ENCODE measurements around the gene C1orf94. TPM values are rescaled to one million over a fixed set of nuclear protein-coding genes. Genes with fewer than 3 reads are reported as not detected.

Gene C1orf94
- total and polyA plus RNA-seq, 10 of the 15 experiments (the other 5 are each of a cell fraction or from before 2014, with no cell fraction given) = not detected

DNA sequence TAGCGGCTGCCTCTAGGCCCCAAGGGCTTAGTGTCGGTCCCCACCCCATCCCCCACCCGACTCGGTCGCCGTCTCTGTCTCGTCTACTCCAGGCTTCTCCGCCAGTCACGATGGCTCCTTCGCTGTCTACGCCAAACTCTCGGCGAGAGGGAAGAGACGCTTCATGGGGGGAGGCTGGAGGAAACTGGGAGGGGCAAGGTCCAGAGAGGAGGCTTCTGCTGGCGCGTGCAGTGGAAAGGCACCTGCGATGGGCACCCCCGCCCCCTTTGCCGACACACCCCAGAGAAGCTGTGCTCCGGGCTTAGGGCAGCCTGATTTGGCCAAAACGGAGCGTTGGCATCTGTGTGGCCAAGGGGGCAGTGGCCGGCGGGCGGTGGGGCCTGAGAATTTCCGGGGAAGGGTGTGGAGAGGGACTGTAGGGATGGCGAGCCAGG lies 10.5 kb upstream of the C1orf94 start (continued):
- no peak for TF ChIP-seq POLR2AphosphoS5 (IDR thresholded peaks at IDR 0.05; ENCODE audit: low read length)
- TF ChIP-seq, protein P1, sequence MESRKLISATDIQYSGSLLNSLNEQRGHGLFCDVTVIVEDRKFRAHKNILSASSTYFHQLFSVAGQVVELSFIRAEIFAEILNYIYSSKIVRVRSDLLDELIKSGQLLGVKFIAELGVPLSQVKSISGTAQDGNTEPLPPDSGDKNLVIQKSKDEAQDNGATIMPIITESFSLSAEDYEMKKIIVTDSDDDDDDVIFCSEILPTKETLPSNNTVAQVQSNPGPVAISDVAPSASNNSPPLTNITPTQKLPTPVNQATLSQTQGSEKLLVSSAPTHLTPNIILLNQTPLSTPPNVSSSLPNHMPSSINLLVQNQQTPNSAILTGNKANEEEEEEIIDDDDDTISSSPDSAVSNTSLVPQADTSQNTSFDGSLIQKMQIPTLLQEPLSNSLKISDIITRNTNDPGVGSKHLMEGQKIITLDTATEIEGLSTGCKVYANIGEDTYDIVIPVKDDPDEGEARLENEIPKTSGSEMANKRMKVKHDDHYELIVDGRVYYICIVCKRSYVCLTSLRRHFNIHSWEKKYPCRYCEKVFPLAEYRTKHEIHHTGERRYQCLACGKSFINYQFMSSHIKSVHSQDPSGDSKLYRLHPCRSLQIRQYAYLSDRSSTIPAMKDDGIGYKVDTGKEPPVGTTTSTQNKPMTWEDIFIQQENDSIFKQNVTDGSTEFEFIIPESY (IDR thresholded peaks at IDR 0.05) = no peak
- no peak for TF ChIP-seq CREB1 (IDR thresholded peaks at IDR 0.05; ENCODE audit: low read depth)
- TF ChIP-seq TBL1XR1 (IDR thresholded peaks at IDR 0.05; ENCODE audit: low read depth, low read length) = no peak

DNA sequence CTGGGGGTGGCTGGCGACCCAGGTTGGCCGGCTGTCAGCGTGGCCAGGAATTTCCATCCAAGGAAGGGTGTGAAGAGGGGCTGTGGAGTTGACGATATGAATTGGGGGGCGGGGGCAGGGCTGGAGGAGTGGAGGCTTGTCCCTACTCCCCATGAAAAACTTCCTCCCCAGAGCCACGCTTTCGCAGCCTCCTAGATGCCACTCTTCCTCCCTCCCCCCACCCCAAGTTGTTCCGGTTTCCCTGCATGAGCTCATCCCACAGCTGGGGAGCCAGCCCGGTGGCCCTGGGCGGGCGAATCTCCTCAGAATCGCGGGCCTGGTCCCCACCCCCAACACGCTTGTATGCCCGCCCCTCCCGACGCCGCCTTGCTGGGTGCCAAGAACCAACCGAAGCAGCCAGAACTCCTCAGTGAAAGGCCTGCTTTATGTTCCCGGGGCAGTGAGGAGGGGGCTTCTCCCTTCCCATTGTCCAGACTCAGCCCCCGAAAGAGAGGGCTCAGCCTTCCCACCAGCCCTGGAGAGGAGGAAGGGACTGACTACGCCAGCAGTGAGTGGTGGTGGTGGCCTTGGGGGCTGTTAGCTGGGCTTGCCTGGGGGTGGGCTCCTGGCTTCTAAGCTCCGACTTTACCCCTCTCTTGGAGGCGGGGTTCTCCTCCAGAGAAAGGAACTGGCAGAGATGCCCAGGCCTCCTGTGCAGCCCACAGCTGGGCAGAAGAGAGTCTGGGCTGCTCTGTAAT lies 9.9 kb upstream of the C1orf94 start:
- ATAC-seq (no peak), DNase-seq (ENCODE audit: low read depth, low spot score) (no peak), FAIRE-seq (no peak)
- H3K4me2 ChIP-seq (ENCODE audit: control insufficient read depth, insufficient read depth) = no peak overlapping the region
- RAD21 ChIA-PET (ENCODE audit: unreplicated experiment) = no interaction called here
- no peaks in the 10 kb centered on the region for H3K4me1 ChIP-seq (ENCODE audit: control insufficient read depth, insufficient read depth, low read length)
- no peak overlapping the region for H3K27ac ChIP-seq (ENCODE audit: control insufficient read depth, insufficient read depth)
- intact Hi-C loops (cut with micrococcal nuclease; ENCODE audit: unreplicated experiment) (no loop called here), in situ Hi-C loops (cut with MboI) (loop anchor here (10.0 kb wide), 1 partner anchor 532 kb away; no protein-coding TSS in a partner anchor)
- H3K4me3 ChIP-seq = no peak overlapping the region
- no peaks in the 10 kb centered on the region for H3K79me2 ChIP-seq (ENCODE audit: control insufficient read depth, insufficient read depth, low read length)
- SMC1A ChIA-PET (ENCODE audit: uncharacterized antibody, unreplicated experiment) = no interaction called here
- CTCF ChIA-PET = no interaction called here
- BruUV-seq (replicated peaks) = no TSS peak
- POLR2A ChIA-PET = no interaction called here
- H3K27me3 ChIP-seq (replicated peaks in 1 of 2; ENCODE audit: control insufficient read depth in 2 of 2, insufficient read depth in 2 of 2, low read length in 1 of 2) = peaks cover 4 to 21% of the 10 kb centered on the region in 2 experiments
- no peaks in the 10 kb centered on the region for H3K36me3 ChIP-seq (ENCODE audit: control insufficient read depth in 2 of 2, insufficient read depth in 2 of 2, low read length in 1 of 2)
- H2AFZ ChIP-seq (ENCODE audit: control insufficient read depth, low read depth, low read length) = no peak overlapping the region
- WGBS (ENCODE audit: insufficient coverage, insufficient replicate concordance, low lambda C conversion rate, missing lambda C conversion rate) = 7% methylated on average over 11 of the region's 24 CpGs
- no peak overlapping the region for H3K9ac ChIP-seq (ENCODE audit: control insufficient read depth, insufficient read depth, low read length)
- no peaks in the 10 kb centered on the region for H3K9me3 ChIP-seq (replicated peaks; ENCODE audit: control insufficient read depth, insufficient read depth, low read length)
- H4K20me1 ChIP-seq (ENCODE audit: control insufficient read depth, insufficient read depth) = no peaks in the 10 kb centered on the region
- TF ChIP-seq ZNF274 (IDR thresholded peaks at IDR 0.05; ENCODE audit: insufficient read depth, insufficient read length) (no peak), RCOR1 (conservative IDR thresholded peaks at IDR 0.05; ENCODE audit: low read depth, low read length) (no peak), FOXM1 (IDR thresholded peaks at IDR 0.05; ENCODE audit: low read depth, low read length) (no peak), GATAD2B (conservative IDR thresholded peaks at IDR 0.05; ENCODE audit: low read depth) (no peak), LARP7 (IDR thresholded peaks at IDR 0.05) (no peak), JUND (IDR thresholded peaks at IDR 0.05; ENCODE audit: low read depth, low read length) (no peak), MTA3 (IDR thresholded peaks at IDR 0.05; ENCODE audit: borderline replicate concordance, low read length) (no peak), SMARCA5 (IDR thresholded peaks at IDR 0.05) (no peak), RAD51 (IDR thresholded peaks at IDR 0.05) (no peak)
- TF ChIP-seq, protein P2, sequence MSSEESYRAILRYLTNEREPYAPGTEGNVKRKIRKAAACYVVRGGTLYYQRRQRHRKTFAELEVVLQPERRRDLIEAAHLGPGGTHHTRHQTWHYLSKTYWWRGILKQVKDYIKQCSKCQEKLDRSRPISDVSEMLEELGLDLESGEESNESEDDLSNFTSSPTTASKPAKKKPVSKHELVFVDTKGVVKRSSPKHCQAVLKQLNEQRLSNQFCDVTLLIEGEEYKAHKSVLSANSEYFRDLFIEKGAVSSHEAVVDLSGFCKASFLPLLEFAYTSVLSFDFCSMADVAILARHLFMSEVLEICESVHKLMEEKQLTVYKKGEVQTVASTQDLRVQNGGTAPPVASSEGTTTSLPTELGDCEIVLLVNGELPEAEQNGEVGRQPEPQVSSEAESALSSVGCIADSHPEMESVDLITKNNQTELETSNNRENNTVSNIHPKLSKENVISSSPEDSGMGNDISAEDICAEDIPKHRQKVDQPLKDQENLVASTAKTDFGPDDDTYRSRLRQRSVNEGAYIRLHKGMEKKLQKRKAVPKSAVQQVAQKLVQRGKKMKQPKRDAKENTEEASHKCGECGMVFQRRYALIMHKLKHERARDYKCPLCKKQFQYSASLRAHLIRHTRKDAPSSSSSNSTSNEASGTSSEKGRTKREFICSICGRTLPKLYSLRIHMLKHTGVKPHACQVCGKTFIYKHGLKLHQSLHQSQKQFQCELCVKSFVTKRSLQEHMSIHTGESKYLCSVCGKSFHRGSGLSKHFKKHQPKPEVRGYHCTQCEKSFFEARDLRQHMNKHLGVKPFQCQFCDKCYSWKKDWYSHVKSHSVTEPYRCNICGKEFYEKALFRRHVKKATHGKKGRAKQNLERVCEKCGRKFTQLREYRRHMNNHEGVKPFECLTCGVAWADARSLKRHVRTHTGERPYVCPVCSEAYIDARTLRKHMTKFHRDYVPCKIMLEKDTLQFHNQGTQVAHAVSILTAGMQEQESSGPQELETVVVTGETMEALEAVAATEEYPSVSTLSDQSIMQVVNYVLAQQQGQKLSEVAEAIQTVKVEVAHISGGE (CRISPR knock-in tag; IDR thresholded peaks at IDR 0.05) = no peak

Measured in GM12878 (cell line).